SK-MEL-5 (cell line): ENCODE data around the gene LRRC26. TPM values are rescaled to one million over a fixed set of nuclear protein-coding genes. Genes with fewer than 3 reads are reported as not detected.

ENCODE experiments used
- DNase-seq: peaks from one replicate; pipeline ENCODE4 v3.0.0-alpha.2; 2016; ENCODE audit warnings: low read depth, low spot score
- in situ Hi-C: cut with HindIII; loops from 2 replicates; pipeline ENCODE4 v1.10.0; 2016; ENCODE audit warnings: low sequenced_read_pairs, high pct_unique_total_duplicates, low pct_unique_long_range_greater_than_20kb
- total RNA-seq: library from RNA; depleted of rRNA; stranded (reverse); fragments of >200 nt; shearing (Covaris generic); gene quantifications from 2 replicates; pipeline ENCODE4 v1.2.3, GENCODE V29; 2014

The LRRC26 gene
- total RNA-seq, 1 experiment from 2014 or later = 0.40 TPM

DNA sequence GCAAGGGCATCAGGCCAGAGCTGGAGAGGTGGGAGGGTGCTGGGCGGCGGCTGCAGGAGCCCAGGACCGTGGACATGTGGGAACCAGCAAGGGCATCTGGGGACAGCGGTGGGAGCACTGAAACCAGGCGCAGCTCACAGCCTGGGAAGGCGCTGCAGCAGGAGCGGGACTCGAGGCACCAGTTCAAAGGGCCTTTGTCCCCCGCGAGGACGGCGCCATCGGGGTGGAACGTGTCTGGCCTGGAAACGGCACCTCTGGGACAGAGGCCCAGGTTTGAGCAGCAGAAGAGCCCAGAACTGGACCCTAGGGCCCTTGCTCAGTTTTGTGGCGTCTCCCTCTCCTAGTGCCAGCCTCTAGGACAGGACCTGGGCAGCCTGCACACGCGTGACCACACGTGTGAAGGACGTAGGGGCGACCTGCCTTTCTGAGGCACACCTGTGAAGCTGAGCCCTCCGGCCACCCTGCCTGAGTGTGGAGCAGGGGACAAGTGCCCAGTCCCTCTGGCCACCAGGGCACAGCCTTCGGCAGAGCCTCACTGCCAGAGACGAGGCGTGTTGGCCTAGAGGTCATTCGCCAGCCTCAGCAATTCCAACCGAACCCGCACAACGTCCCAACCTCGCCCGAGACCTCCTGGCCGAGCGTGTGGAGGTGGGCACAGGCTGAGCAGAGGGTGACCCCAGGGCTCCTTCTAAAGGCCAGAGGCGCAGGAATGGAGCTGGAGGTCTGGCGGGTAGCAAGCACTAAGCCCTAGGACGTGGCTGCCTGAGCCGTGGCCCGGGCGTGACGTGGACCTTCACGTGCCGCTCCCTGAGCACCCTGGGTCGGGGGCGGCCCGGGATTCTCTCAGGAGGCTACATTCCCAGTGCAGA, 4.2 kb upstream of the LRRC26 start:
- in situ Hi-C loops = no loop called here
- DNase-seq = no peak

DNA sequence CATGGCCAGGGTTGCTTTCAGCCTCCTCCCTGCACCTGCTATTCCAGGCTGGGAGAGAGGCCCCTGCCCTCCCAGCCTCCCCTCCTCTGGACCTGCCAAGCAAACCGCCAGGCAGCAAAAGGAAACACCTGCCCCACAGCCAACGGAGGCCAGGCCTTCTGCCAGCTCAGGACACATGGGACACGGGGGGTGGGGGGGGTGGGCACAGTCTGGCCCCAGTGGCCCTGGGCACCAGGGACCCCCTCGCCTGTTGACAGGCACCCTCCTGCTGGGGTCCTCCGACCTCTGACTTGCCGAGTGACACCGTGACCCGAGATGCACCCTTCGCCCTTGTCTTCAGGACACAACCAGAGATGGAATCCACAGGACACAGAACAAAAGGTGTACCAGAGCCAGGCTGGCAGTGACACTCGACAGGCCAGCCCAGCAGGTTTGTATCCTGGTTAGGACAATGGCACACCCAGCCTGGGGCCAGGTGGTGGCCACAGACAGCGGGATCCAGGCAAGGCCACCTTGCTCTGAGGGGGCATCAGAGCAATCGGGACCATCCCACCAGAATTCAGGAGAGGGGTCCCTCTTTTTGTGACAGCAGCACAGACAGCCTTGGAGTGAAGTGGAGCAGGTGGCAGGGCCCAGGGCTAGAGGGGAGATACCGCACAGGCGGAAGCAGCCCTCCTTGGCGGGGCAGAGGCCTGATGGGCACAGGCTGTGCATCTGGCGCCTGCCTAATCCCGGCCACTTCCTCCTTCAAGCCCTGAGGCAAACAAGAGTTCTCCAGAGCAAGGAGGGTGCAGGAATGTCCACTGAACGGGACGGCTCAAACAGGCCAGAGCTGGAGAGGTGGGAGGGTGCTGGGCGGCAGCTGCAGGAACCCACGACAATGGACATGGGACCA, 3.3 kb upstream of the LRRC26 start:
- DNase-seq = no peak
- in situ Hi-C loops = no loop called here

DNA sequence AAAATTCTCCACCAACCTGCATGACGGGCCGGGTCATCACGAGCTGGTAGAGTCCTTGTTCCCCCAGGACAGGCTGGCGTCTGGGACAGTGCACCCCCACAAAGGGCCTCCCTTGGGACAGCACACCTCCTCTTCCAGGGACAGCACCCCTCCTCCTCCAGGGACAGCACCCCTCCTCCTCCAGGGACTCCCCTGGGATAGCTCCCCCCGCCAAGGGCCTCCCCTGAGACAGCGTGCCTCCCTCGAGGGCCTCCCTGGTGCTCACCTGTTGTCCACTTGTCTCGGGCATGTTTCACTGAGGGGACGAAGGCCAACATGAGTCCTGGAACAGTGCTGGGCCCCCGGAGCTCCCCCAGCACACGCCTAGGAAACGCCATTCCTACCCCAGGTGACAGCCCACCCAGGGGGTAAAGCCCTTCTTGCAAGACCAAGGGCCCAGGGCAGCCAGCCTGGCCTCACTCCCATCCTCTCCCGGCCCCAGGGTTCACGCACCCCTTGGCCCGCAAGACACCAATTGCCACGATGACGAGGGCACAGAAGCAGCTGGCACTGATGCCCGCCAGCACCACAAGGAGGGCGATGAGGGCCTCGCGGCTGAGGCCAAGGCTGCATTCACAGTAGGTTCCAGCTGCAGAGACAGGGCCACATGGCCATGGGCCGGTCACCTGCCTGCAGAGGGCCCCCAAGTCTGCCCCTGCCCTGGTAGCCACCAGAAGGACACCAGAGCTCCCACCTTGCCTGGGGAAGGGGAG, 1.5 kb upstream of the LRRC26 start:
- in situ Hi-C loops = no loop called here
- no peak for DNase-seq

DNA sequence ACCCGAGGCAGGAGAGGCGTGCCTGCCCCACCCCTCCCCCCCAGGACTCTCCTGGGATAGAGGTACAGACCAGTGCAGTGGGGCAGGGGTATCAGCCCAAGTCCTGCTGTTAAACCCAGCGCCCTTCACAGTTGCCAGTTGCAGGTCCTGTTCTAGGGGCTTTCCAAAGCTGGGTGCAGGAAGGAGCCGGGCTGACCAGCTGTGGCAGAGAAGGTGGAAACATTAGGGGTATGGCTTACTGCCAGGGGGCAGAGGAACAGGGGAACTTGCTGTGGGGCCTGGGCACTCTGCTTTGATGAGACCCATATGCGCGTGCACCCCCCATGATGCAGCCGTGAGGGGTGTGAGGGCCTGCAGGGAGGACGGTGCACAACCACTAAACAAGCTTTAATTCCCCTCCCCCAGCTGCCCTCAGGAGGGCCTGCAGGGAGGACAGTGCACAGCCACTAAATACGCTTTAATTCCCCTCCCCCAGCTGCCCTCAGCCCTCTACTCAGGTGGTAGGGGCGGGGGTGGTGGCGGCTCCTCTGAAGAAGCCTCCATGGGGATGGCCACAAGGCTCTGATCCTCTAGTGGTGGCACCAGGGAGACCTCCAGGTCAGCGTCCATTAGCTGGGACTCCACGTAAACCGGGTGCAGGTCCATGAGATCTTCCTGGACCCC, 766 bp upstream of the LRRC26 start:
- no peak for DNase-seq
- in situ Hi-C loops = no loop called here

DNA sequence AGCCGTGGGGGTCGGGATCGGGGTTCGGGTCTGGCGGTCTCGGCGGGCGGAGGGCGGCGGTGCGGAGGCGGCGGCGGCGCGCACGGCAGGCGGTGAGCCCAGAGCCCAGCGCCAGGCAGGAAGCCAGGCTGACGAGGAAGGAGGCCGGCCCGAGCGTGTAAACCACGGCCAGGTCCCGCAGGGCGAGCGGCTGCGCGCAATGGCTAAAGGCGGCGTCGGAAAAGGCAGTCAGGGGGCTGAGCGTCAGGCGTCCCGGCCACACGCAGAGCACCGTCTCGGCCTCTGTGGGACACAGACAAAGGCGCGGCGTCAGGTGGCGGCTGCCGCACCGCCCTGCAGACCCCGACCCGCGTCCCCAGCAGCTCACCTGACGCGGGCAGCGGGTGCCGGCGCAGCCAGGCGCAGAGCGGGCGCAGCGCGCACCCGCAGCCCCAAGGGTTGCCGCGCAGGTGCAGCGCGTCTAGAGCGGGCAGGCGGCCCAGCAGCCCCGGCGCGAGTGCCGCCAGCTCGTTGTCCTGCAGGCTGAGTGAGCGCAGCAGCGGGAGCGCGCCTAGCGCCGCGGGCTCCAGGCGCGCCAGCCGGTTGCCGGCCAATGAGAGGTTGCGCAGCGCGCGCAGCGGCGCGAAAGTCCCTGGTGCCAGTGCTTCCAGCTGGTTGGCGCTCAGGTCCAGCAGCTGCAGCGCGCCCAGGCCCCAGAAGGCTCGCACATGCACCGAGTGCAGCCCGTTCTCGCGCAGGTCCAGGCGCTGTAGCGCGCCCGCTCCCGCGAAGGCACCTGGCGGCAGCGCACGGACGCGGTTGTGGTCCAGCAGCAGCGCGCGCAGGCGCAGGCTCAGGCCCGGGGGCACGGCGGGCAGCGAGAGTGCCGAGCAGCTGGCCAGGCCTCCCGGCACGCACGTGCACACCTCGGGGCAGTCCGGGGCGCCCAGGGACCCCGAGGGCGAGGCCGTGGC, 671 bp downstream of the LRRC26 start:
- peak; percentile 30 for DNase-seq
- in situ Hi-C loops = no loop called here

DNA sequence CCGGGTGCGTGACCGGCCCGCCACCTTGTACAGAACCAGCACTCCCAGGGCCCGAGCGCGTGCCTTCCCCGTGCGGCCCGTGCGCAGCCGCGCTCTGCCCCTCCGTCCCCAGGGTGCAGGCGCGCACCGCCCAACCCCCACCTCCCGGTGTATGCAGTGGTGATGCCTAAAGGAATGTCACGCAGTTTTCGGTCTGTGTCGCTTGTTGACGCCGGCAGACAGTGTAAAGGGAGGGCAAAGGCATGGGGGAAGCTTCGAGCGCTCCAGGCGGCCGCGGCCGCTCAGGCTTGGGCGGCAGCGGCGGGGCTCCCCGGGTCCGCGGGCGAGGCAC, 1.3 kb downstream of the LRRC26 start:
- in situ Hi-C loops = no loop called here
- peak; percentile 18 for DNase-seq

DNA sequence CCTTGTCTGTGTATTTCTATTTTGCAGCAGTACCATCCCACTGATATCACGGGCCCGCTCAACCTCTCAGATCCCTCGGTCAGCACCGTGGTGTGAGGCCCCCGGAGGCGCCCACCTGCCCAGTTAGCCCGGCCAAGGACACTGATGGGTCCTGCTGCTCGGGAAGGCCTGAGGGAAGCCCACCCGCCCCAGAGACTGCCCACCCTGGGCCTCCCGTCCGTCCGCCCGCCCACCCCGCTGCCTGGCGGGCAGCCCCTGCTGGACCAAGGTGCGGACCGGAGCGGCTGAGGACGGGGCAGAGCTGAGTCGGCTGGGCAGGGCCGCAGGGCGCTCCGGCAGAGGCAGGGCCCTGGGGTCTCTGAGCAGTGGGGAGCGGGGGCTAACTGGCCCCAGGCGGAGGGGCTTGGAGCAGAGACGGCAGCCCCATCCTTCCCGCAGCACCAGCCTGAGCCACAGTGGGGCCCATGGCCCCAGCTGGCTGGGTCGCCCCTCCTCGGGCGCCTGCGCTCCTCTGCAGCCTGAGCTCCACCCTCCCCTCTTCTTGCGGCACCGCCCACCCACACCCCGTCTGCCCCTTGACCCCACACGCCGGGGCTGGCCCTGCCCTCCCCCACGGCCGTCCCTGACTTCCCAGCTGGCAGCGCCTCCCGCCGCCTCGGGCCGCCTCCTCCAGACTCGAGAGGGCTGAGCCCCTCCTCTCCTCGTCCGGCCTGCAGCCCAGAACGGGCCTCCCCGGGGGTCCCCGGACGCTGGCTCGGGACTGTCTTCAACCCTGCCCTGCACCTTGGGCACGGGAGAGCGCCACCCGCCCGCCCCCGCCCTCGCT, 1.9 kb downstream of the LRRC26 start:
- DNase-seq = peak; percentile 22
- in situ Hi-C loops = no loop called here

DNA sequence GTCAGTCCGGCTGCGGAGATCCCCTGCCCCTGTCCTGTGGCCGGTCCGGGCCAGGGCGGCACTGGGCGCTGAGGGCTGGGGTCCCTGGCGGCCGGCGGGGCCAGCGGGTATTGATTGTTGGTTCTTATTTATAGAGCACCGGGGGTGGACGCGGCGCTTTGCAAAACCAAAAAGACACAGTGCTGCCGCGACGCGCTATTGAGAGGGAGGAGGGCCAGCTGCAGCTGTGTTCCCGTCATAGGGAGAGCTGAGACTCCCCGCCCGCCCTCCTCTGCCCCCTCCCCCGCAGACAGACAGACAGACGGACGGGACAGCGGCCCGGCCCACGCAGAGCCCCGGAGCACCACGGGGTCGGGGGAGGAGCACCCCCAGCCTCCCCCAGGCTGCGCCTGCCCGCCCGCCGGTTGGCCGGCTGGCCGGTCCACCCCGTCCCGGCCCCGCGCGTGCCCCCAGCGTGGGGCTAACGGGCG, 2.5 kb downstream of the LRRC26 start:
- DNase-seq = no peak
- in situ Hi-C loops = no loop called here

DNA sequence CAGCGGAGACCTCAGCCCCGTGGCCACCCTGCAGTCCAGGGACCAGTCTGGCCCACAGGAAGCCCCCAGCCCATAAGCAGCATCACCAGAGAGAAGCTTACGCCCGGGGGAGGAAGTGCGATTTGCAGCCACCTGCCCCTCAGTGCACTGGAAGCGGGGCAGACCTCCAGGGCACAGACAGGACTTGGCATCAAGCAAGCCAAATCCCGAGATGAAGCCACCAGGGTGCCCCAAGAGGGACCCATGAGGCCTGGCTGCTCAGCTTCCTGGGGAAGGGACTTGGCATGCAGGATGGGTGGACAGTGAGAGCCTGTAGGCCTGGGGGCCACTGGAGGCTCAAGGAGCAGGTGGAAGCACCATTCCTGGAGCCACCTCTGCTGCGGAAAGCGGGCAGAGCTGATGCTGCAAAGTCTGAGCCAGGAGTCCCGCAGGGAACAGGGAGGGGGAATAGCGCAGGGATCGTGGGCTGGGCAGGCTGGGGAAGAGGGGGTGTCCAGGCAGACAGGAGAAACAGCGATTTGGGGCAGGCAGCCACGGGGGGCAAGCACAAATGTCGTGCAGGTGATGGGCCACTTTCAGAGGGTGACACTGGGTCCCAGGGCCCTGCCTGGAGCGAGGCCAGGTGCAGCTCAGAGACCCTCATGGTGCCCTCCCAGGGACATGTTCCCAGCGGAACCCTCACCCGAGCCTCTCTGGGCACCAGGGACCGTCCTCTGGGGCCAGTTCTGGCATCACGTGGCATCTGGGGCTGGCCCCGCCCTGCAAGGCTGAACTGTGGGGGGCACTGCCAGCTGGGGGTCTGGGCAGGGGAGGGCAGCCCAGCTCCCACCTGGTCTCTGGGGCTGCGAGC, 3.2 kb downstream of the LRRC26 start:
- in situ Hi-C loops = no loop called here
- no peak for DNase-seq

DNA sequence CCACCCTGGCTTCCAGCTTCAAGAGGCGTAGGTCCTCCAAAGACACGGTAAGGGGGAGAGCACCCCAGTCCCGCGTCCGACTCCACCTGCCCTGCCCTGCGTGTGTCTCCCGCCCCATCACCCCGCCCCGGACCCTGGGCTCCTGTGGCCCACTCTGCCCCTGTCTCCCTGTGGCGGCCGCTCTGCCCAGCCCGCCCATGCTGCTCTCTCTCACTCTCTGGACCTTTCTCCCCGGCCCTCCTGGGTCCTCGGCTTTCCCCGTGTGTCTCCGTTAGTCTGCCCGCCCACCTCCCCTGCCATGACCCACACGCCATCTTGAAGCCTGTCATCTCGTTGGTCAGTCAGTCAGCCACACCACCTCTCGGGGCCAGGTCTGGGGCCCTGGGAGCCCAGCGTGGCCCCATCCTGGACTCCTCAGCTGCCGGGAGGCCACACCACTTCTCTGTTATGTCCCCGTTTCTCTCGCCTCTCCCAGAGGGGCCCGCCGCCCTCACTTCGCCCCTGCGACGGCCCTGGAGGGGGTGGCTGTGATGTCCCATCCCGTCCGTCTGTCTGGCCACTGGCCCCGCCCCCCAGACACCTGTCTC, 4.5 kb downstream of the LRRC26 start:
- in situ Hi-C loops = no loop called here
- DNase-seq = no peak

DNA sequence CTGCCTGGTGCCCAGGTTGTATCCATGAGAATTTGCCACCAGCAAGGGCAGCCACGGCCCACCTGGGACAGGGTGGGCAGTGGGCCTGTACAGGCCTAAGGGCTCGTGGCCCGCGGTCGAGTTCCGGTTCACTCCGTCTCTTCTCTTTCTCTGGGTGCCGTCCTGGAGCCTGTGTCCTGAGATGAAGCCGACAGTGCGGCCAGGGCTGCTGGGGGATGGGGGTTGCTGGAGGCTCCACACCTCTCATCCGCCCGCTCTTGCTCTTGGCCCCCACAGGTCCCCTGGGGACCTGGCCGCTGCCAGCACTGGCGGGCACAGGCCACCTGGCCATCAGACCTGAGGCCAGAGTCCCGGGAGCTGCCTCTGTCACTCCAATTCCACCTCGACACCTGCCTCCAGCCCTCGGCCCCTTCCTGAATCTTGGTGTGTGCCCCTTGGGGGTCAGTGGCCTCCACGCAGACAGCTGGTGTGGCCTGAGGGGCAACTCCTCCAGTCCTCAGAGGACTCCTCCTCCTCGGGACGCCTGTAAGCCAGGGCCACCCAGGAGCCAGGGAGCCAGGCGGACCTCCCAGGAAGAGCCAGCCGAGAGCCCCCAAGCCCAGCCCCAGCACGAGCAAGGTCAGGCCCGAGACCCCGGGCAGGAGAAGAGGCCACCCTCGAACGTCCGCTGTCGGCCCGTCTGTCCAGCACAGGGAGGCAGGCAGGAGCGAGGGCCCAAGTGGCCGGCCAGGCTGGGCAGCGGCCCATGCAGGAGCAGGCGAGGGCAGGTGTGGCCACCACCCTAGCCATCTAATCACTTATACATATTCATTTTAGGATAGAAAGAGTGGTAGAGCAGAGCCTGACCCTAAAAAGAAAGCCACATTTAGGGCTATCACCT, 5.2 kb downstream of the LRRC26 start:
- no peak for DNase-seq
- in situ Hi-C loops = no loop called here

DNA sequence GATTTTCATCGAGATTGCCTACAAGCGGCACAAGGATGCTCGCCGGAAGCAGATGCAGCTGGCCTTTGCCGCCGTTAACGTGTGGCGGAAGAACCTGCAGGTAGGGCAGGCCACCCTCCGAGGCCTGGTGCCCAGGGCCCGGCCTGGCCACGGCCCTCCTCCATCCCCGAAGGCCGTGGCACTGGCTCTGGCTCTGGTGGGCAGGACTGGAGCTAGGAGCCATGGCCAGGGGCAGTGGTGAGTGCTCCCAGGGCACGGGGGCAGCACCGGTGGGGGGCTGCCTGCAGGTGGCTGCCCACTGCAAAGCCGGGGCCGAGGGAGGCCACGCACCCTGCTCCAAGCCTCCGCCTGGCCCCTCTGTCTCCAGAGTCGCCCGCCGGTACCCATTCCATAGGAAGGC, 6.0 kb downstream of the LRRC26 start:
- in situ Hi-C loops = no loop called here
- no peak for DNase-seq

DNA sequence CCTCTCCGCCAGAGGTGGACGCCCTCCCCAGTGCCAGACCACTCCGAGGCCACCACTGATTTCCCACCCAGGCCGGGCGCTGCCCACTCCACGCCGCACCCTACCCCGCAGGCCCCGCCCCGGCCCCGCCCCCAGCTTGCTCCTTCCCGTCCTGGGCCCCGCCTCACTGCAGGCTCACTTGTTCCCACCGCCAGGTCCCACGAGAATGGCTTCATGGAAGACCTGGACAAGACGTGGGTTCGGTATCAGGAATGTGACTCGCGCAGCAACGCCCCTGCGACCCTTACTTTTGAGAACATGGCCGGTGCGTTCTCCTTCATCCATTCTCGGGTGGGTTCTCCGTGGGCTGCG, 6.5 kb downstream of the LRRC26 start:
- in situ Hi-C loops = no loop called here
- DNase-seq = peak; percentile 53
